HL-60 (cell line): ENCODE measurements around the gene NLRP10.

Experiments
- DNase-seq, 2 experiments: peaks; one replicate each; pipeline ENCODE4 v3.0.0-alpha.2; 2010 to 2020; ENCODE audit warnings: low read depth in 1 of 2, low spot score in 1 of 2
- H3K27ac ChIP-seq: fragments of 250-450 bp; sonication (Bioruptor Pico); replicated peaks from 2 replicates; pipeline ENCODE4 v1.5.1; 2020; ENCODE audit warnings: mild to moderate bottlenecking, moderate library complexity
- H3K27me3 ChIP-seq: fragments of 250-450 bp; sonication (Bioruptor Pico); 2 replicates; pipeline ENCODE4 v1.5.1; 2021; ENCODE audit warnings: mild to moderate bottlenecking, moderate library complexity; ENCODE audit not compliant: insufficient read depth, poor library complexity, severe bottlenecking
- H3K4me3 ChIP-seq: replicated peaks from 2 replicates; pipeline ENCODE4 v1.5.1; 2011; ENCODE audit warnings: mild to moderate bottlenecking, control low read depth, low read length; ENCODE audit not compliant: insufficient read depth
- CTCF ChIP-seq: IDR thresholded peaks from one replicate; pipeline ENCODE4 v1.5.1; 2011; ENCODE audit warnings: low read length, control low read depth, inconsistent platforms; ENCODE audit not compliant: insufficient read depth
- GABPA ChIP-seq: IDR thresholded peaks from 2 replicates; pipeline ENCODE4 v1.6.1; 2012; ENCODE audit warnings: low read depth
- POLR2AphosphoS5 ChIP-seq: IDR thresholded peaks from 2 replicates; pipeline ENCODE4 v1.6.1; 2012; ENCODE audit warnings: low read depth
- REST ChIP-seq: IDR thresholded peaks from 2 replicates; pipeline ENCODE4 v1.6.1; 2012; ENCODE audit warnings: low read depth; ENCODE audit not compliant: insufficient replicate concordance
- SPI1 ChIP-seq: IDR thresholded peaks from 2 replicates; pipeline ENCODE4 v1.6.1; 2012; ENCODE audit warnings: low read depth, mild to moderate bottlenecking, borderline replicate concordance

NLRP10 gene

GRCh38 chr11:7981619-7982157 is 16.4 kb upstream of the NLRP10 start:
- DNase-seq, result no peak
- TF ChIP-seq POLR2AphosphoS5 (no peak), SPI1 (no peak), GABPA (no peak), REST (no peak), CTCF (no peak)
- H3K27ac ChIP-seq, result no peak overlapping the region
- no peak overlapping the region for H3K4me3 ChIP-seq
- H3K27me3 ChIP-seq, result no peaks in the 10 kb centered on the region

GRCh38 chr11:7977232-7977917 is 12.1 kb upstream of the NLRP10 start:
- H3K27me3 ChIP-seq, result no peaks in the 10 kb centered on the region
- DNase-seq, result peak; percentile 10 to 43
- TF ChIP-seq POLR2AphosphoS5 (no peak), SPI1 (no peak), GABPA (no peak), REST (no peak), CTCF (no peak)
- H3K4me3 ChIP-seq, result no peak overlapping the region
- no peak overlapping the region for H3K27ac ChIP-seq

- no peak for DNase-seq
- TF ChIP-seq REST (no peak), GABPA (no peak), CTCF (no peak), SPI1 (no peak), POLR2AphosphoS5 (no peak)
- Histone ChIP-seq H3K27ac (no peak overlapping the region), H3K4me3 (no peak overlapping the region), H3K27me3 (no peaks in the 10 kb centered on the region)
Measured at GRCh38 chr11:7974668-7975067, 9.4 kb upstream of the NLRP10 start.
